ENCODE results near the gene HSD17B8.

HSD17B8 gene

DNA sequence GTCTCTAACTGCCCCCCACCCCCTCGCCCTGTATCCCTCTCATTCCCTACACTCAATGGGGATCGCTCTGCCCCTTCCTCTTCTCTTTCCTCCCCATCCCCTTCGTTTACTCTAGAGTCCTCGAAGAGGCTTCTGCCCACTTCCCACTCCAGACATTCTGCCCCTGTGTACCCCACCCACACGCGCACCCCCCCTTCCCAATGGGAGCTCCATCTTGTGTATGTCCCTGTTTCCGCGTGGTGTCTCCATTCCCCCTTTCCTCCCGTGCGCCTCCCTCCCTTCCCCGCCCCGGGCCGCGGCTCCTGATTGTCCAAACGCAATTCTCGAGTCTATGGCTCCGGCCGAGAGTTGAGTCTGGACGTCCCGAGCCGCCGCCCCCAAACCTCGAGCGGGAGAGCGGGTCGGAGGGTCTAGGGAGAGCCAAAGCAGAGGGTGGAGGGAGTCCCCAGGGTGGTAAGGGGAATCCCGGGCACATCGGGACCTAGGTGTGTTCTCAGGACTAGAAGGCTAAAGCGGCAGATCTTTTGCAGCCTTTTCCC is 3.2 kb downstream of the HSD17B8 start:
- no peaks in the 10 kb centered on the region for H3K9me3 ChIP-seq (ENCODE audit: control insufficient read depth, low read length)
- H3K4me3 ChIP-seq (ENCODE audit: insufficient read depth, low read depth, low read length): peak overlapping the region; percentile 89
- H3K27ac ChIP-seq (ENCODE audit: insufficient read depth, low read depth, low read length, poor library complexity, severe bottlenecking): peak overlapping the region; percentile 92
- peaks cover 43% of the 10 kb centered on the region for H3K4me1 ChIP-seq (ENCODE audit: control insufficient read depth, insufficient read depth, low read length)
- H3K27me3 ChIP-seq (ENCODE audit: control insufficient read depth, insufficient read depth, low read length, poor library complexity, severe bottlenecking): peaks cover 8% of the 10 kb centered on the region
- WGBS, 2 experiments: 1% methylated on average over 29 of the region's 29 CpGs
- peaks cover 34% of the 10 kb centered on the region for H3K36me3 ChIP-seq (ENCODE audit: control insufficient read depth, insufficient read depth, low read length)

DNA sequence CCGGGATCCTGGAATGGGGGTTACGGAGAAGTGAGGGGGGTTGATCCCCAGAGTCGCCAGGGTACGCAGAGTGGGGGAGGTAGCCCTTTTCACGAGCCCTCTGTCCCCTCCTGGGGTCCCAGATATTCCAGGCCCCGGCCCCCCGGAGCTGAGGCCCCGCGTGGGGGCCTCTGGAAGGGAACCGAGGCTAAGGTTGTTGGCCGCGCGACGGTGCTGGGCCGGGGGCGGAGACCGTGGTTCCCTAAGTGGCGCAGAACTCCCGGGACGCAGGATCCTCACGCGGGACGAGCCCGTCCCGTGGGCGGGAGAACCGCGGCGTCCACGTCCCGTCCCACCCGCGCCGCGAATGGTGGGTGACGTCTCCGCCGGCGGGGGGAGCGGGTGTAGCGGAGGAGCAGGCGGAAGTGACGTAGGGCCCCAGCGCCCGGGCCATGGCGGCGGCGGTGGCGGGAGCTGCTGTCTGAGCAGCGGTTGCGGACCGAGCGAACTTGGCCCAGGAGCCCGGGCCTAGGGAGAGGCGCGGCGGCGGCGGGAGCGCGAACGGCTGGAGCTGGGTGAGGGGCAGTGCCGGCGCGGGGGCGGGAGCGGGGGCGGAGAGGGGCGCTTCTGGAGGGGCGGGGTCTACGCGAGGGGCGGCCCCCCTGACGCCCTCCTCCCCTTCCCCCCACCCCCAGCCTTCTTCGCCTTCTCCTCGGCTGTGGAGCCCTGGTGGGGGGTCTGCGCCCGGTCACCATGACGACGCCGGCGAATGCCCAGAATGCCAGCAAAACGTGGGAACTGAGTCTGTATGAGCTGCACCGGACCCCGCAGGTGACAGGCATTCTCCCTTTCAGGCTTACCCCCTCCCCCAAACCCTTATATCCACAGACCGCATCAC is 3.9 kb downstream of the HSD17B8 start, which contains the start of gene RING1:
RING1 (plus strand) TSS at position 410 of the 877 bp plus-strand sequence; CDS start at position 733, 323 bp downstream.
- WGBS, 2 experiments: 0 to 1% methylated on average over 81 to 86 of the region's 86 CpGs
- Histone ChIP-seq H3K4me1 (ENCODE audit: control insufficient read depth, insufficient read depth, low read length) (peaks cover 45% of the 10 kb centered on the region), H3K4me3 (ENCODE audit: insufficient read depth, low read depth, low read length) (peak within 1 kb of the TSS; percentile 89), H3K27ac (ENCODE audit: insufficient read depth, low read depth, low read length, poor library complexity, severe bottlenecking) (peak within 1 kb of the TSS; percentile 92), H3K9me3 (ENCODE audit: control insufficient read depth, low read length) (no peaks in the 10 kb centered on the region), H3K36me3 (ENCODE audit: control insufficient read depth, insufficient read depth, low read length) (peaks cover 27% of the 10 kb centered on the region), H3K27me3 (ENCODE audit: control insufficient read depth, insufficient read depth, low read length, poor library complexity, severe bottlenecking) (peaks cover 9% of the 10 kb centered on the region)

GRCh38 chr6:33209856-33210255 is 5.4 kb downstream of the HSD17B8 start:
- H3K9me3 ChIP-seq (ENCODE audit: control insufficient read depth, low read length): no peaks in the 10 kb centered on the region
- no peak overlapping the region for H3K27ac ChIP-seq (ENCODE audit: insufficient read depth, low read depth, low read length, poor library complexity, severe bottlenecking)
- no peak overlapping the region for H3K4me3 ChIP-seq (ENCODE audit: insufficient read depth, low read depth, low read length)
- H3K36me3 ChIP-seq (ENCODE audit: control insufficient read depth, insufficient read depth, low read length): peaks cover 23% of the 10 kb centered on the region
- 94 to 96% methylated on average over 10 of the region's 10 CpGs for WGBS, 2 experiments
- H3K4me1 ChIP-seq (ENCODE audit: control insufficient read depth, insufficient read depth, low read length): peaks cover 42% of the 10 kb centered on the region
- peaks cover 25% of the 10 kb centered on the region for H3K27me3 ChIP-seq (ENCODE audit: control insufficient read depth, insufficient read depth, low read length, poor library complexity, severe bottlenecking)

- Histone ChIP-seq H3K4me3 (ENCODE audit: insufficient read depth, low read depth, low read length) (no peak overlapping the region), H3K36me3 (ENCODE audit: control insufficient read depth, insufficient read depth, low read length) (peaks cover 23% of the 10 kb centered on the region), H3K27me3 (ENCODE audit: control insufficient read depth, insufficient read depth, low read length, poor library complexity, severe bottlenecking) (peaks cover 29% of the 10 kb centered on the region), H3K27ac (ENCODE audit: insufficient read depth, low read depth, low read length, poor library complexity, severe bottlenecking) (no peak overlapping the region), H3K9me3 (ENCODE audit: control insufficient read depth, low read length) (no peaks in the 10 kb centered on the region), H3K4me1 (ENCODE audit: control insufficient read depth, insufficient read depth, low read length) (peaks cover 31% of the 10 kb centered on the region)
- WGBS, 2 experiments: 85 to 88% methylated on average over 17 of the region's 17 CpGs
Measured at GRCh38 chr6:33211136-33211535, 6.7 kb downstream of the HSD17B8 start.

DNA sequence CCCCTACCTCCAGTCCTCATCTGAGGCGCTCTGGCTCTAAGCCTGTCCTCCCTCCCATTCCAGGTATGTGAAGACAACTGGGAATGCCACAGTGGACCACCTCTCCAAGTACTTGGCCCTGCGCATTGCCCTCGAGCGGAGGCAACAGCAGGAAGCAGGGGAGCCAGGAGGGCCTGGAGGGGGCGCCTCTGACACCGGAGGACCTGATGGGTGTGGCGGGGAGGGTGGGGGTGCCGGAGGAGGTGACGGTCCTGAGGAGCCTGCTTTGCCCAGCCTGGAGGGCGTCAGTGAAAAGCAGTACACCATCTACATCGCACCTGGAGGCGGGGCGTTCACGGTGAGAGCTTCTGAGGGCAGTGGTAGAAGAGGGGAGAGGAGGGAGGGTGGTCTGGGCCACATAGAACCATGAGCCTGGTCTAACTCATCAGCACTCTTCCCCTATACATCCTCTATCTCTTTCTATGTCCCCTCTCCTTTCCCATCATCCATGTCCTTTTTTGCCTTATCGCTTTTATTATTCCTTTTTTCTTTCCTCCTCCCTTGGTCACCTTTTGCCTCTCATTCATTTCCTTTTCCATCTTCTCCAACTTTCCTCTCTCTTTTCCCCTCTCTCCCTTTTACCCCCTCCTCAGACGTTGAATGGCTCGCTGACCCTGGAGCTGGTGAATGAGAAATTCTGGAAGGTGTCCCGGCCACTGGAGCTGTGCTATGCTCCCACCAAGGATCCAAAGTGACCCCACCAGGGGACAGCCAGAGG is 7.4 kb downstream of the HSD17B8 start:
- WGBS, 2 experiments: 66 to 68% methylated on average over 18 of the region's 18 CpGs
- Histone ChIP-seq H3K4me3 (ENCODE audit: insufficient read depth, low read depth, low read length) (no peak overlapping the region), H3K27ac (ENCODE audit: insufficient read depth, low read depth, low read length, poor library complexity, severe bottlenecking) (no peak overlapping the region), H3K36me3 (ENCODE audit: control insufficient read depth, insufficient read depth, low read length) (peaks cover 23% of the 10 kb centered on the region), H3K27me3 (ENCODE audit: control insufficient read depth, insufficient read depth, low read length, poor library complexity, severe bottlenecking) (peaks cover 36% of the 10 kb centered on the region), H3K9me3 (ENCODE audit: control insufficient read depth, low read length) (no peaks in the 10 kb centered on the region), H3K4me1 (ENCODE audit: control insufficient read depth, insufficient read depth, low read length) (peaks cover 30% of the 10 kb centered on the region)

GRCh38 chr6:33212857-33213165 is 8.4 kb downstream of the HSD17B8 start:
- Histone ChIP-seq H3K27ac (ENCODE audit: insufficient read depth, low read depth, low read length, poor library complexity, severe bottlenecking) (no peak overlapping the region), H3K36me3 (ENCODE audit: control insufficient read depth, insufficient read depth, low read length) (peaks cover 23% of the 10 kb centered on the region), H3K9me3 (ENCODE audit: control insufficient read depth, low read length) (no peaks in the 10 kb centered on the region), H3K4me1 (ENCODE audit: control insufficient read depth, insufficient read depth, low read length) (peaks cover 30% of the 10 kb centered on the region), H3K27me3 (ENCODE audit: control insufficient read depth, insufficient read depth, low read length, poor library complexity, severe bottlenecking) (peaks cover 46% of the 10 kb centered on the region), H3K4me3 (ENCODE audit: insufficient read depth, low read depth, low read length) (peak overlapping the region; percentile 41)
- 5 to 8% methylated on average over 6 of the region's 6 CpGs for WGBS, 2 experiments

DNA sequence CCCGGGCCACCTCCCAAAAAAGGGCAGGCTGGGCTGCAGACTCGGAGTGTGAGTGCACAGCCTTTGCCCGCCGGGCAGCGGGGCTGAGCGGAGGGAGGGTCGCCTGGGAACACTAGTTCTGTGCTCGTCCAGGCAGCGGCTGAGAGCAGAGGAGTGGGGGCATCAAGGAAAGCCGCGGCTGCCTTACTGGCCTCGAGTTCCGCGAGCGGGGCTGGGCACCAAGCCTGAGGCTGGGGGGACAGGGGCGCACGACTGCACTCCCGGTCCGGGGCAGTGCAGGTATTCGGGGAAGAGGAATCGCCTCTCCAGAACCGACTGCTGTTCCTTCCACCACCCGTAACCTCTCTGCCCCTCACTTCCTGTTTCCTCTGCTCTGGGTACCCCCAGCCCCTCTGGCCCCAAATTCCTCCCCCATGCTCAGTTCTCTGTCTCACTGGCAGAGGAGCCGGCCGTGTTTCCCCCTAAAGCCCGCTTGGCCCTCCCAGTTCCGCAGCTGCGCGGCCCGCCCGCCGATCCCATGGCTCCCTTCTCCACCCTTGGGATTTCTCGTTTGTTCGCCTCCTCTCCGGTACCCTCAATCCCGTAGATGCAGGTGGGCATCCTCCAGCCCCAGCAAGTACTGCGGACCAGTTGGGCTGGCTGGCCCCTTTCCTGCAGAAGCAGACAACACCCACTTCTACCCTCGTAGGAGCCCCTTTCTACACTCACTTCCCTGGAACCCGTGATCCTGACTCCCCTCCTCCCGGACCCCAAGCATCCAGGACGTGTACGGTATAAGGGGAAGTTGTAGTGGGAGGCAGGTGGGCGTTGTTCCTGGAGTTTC is 8.9 kb downstream of the HSD17B8 start:
- peak overlapping the region; percentile 41 for H3K4me3 ChIP-seq (ENCODE audit: insufficient read depth, low read depth, low read length)
- H3K9me3 ChIP-seq (ENCODE audit: control insufficient read depth, low read length): no peaks in the 10 kb centered on the region
- WGBS, 2 experiments: 1% methylated on average over 42 to 43 of the region's 43 CpGs
- H3K4me1 ChIP-seq (ENCODE audit: control insufficient read depth, insufficient read depth, low read length): peaks cover 30% of the 10 kb centered on the region
- no peak overlapping the region for H3K27ac ChIP-seq (ENCODE audit: insufficient read depth, low read depth, low read length, poor library complexity, severe bottlenecking)
- peaks cover 23% of the 10 kb centered on the region for H3K36me3 ChIP-seq (ENCODE audit: control insufficient read depth, insufficient read depth, low read length)
- H3K27me3 ChIP-seq (ENCODE audit: control insufficient read depth, insufficient read depth, low read length, poor library complexity, severe bottlenecking): peaks cover 52% of the 10 kb centered on the region

GRCh38 chr6:33213989-33214335 is 9.5 kb downstream of the HSD17B8 start:
- H3K27me3 ChIP-seq (ENCODE audit: control insufficient read depth, insufficient read depth, low read length, poor library complexity, severe bottlenecking): peaks cover 57% of the 10 kb centered on the region
- peaks cover 23% of the 10 kb centered on the region for H3K36me3 ChIP-seq (ENCODE audit: control insufficient read depth, insufficient read depth, low read length)
- WGBS, 2 experiments: 21 to 25% methylated on average over 9 of the region's 9 CpGs
- no peaks in the 10 kb centered on the region for H3K9me3 ChIP-seq (ENCODE audit: control insufficient read depth, low read length)
- peak overlapping the region; percentile 41 for H3K4me3 ChIP-seq (ENCODE audit: insufficient read depth, low read depth, low read length)
- no peak overlapping the region for H3K27ac ChIP-seq (ENCODE audit: insufficient read depth, low read depth, low read length, poor library complexity, severe bottlenecking)
- H3K4me1 ChIP-seq (ENCODE audit: control insufficient read depth, insufficient read depth, low read length): peaks cover 28% of the 10 kb centered on the region

DNA sequence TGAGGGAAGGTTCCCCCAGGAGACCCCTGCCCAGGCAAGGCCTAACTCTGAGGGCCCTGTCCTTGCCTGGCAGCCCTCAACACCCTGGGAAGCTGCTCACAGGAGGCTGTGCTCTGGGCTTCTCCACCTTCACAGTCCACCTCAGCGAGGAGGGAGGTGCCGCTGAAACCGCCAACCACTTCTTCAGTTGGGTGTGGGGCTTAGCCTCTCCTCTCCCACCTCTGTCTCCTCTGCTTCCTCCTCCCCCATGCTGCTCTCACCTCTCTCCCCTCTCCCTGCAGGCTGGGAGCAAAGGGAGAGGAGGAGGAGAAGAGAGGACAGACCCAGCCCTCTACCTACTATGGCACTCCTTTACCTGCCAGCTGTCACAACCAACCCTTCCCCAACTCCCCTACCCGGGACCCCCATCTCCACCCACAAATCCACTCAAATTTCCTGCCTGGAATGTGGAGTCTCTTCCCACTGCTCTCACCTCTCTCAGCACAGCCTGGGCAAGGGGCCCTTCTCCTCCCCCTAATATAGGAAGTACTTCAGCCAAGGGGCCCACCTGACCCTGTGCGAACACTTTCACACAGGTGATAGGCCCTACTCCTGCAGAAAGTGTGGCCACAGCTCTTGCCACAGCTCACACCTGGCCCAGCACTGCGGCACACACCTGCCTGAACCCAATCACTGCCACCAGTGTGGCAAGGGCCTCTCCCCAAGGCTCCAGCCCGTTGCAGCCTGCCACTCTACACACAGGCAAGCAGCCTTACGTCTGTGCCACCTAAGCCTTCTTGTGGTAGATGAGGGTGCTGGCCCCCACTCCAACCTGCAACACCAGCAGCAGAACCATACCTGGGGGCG is 11.0 kb downstream of the HSD17B8 start:
- peaks cover 73% of the 10 kb centered on the region for H3K27me3 ChIP-seq (ENCODE audit: control insufficient read depth, insufficient read depth, low read length, poor library complexity, severe bottlenecking)
- peaks cover 13% of the 10 kb centered on the region for H3K36me3 ChIP-seq (ENCODE audit: control insufficient read depth, insufficient read depth, low read length)
- 83 to 85% methylated on average over 9 of the region's 9 CpGs for WGBS, 2 experiments
- H3K9me3 ChIP-seq (ENCODE audit: control insufficient read depth, low read length): no peaks in the 10 kb centered on the region
- H3K4me1 ChIP-seq (ENCODE audit: control insufficient read depth, insufficient read depth, low read length): peaks cover 12% of the 10 kb centered on the region
- H3K27ac ChIP-seq (ENCODE audit: insufficient read depth, low read depth, low read length, poor library complexity, severe bottlenecking): no peak overlapping the region
- no peak overlapping the region for H3K4me3 ChIP-seq (ENCODE audit: insufficient read depth, low read depth, low read length)
